DMS 273 (cell line): ENCODE measurements around the gene CLEC2B.
"Not testable (repeated sequence)": the region's sequence is repeated elsewhere in the genome, so short reads cannot be mapped to it uniquely, and the experiment has no call there.

Experiments
- DNase-seq: peaks from one replicate; lab custom pipeline; 2025; ENCODE audit not compliant: unreplicated experiment; lab: John Stamatoyannopoulos, UW

Gene CLEC2B

DNA sequence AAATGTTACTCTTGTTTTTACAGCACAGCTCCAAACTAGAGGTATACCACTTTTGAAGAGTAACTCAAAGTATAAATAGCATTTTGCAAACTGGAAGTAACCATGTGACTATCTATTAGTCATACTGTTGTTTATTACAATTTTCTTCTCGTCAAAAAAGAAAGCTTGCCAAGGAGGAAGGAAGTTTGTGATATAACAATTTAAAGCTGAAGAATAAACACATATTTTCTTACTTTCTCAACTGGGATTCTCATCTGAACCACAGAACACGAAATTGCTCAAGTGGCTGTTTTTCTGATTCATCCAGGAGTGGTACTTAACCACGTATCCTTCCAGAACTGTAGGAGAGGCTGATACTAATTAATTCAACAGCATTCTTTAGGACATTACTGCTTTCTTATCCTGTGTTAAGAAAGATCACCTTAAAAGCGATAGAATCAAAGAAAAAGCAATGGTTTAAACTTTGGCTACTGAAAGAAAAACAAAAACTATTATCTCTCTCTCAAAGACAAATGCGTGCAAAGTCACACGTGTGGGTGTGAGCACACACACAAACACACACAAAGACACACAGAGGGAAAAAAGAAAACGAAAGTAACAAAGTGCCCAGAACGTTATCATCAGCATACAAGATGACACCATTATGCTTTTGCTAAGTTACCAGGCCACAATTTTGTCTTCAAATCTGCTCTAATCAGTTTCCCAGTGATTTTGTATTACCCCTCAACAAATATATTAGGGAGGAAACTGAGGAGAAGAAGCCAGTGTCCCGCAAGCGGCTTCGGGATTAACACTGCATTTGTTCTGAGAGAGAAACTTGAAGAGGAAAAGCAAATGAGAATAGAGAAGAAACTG is at the start of gene CLEC2B:
TSS of gene CLEC2B (minus strand) at position 48 of the 855 bp plus-strand sequence.
- no peak for DNase-seq

DNA sequence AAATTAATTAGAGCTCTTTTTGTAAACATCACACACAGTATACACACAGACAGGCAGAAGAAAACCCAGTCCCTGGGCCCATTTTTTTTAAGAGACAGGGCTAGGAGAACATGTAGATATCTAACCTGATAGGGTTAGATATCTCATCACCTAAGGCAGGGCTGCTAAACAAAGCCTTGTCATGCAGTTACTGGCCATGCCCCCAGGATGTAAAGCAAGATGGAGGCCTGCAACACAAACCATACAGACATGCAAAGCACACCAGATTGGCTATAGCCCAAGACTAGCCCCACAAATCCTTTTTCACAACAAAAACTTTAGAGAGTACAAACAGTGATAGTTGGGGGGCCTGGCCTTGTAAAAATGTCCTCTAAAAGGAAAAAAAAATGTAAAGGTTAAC is 42.6 kb upstream of the CLEC2B start:
- DNase-seq, result no peak

DNA sequence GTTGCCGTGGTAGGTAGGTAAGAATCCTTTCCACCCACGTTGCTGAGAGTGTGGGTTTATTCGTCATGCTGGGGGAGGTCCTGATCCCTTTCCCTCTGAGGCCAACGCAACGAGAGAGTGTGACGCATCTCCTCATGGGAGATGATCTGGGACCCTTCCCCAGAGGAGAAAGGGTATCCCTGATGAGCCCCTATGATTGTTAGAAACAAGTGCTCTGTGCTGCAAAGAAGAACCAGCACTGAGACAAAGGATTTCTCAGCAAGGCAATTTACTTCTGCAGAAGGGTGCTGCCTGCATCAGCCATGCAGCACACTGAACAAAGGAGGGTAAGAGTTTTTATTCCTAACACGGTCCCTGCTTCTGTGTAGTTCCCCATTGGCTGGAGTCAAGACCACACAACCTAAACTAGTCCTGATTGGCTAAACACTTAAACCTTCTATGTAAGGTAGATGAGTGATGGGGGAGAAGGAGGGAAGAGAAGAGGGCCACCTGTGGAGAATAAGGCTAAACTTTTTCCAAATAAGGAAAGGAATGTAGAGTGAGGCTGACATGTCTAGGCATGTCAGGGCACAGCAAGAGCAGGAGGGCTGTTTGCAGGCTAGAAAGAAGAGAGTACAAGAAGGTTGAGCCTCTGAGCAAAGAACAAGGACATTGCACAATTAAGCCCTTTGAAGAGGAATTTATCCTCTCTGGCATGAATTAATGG is 41.7 kb upstream of the CLEC2B start:
- DNase-seq, result no peak

DNA sequence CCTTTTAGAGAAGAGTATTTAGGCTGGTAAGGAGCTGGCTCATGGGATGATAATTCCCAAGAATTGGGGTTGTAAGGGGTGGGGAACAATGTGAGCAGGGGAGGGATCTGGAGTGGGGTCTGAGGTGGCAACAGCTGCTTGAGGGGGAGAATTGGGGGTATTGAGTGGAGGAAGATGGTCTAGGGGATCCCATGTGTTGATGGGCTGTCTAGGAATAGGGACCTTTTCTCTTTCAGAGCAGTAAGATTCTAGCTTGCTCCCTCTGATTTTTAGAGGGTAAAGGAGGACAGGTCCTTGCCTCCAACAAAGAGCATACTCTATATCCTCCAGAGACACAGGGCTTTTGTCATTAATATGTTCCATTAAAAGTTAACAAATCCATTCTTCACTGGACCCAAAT is 40.6 kb upstream of the CLEC2B start:
- no peak for DNase-seq

DNA sequence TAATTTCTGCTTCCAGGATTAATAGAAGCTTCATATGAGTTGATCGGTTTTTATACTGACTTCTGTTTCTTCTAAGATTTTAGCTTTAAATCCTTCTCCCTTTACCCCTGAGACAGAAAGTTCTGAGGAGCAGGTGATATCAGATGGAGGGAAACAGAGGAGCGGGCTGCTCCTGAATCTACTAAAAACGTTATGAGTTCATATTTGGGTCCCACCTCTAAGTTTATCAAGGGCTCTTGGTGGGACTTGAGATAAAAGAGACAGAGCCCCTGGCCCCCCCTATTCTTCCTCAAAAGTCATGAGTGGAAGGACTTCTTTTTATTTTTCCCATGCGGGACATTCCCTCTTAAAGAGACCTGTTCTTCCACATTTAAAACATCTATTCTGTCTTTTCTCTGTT is 39.2 kb upstream of the CLEC2B start:
- DNase-seq, result no peak

DNA sequence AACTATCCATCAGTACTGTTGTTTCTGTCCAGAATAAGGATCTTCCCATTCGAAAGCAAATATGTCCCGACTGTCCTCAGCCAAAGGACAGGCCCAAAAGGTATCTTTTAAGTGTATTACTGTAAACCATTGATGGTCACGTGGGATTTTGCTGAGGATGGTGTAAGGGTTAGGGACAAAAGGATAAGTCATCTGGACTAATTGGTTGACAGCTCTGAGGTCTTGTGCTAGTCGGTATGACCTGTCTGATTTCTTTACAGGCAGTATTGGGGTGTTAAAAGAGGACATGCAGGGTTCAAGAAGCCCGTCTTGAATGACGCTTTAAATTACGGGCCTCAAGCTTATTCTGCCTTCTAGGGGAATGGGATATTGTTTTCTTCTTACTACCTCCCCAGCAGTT is 38.6 kb upstream of the CLEC2B start:
- no peak for DNase-seq

DNA sequence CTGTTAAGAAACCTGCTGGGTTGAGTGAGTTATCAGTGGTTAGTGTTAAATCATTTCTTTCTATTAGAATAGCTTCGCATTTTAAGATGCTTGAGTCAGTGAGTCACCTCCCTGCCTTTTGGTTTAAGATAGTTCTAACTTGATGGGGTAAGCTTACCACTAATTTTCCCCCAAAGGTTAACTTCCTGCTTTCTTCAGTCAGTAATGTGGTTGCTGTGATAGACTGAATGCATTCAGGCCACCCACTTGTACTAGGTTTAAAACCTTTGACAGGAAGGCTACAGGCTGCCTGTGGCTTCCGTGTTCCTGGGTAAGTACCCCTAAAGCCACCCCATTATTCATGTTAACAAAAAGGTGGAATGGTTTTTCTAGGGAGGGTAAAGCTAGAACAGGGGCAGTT is 37.7 kb upstream of the CLEC2B start:
- no peak for DNase-seq

DNA sequence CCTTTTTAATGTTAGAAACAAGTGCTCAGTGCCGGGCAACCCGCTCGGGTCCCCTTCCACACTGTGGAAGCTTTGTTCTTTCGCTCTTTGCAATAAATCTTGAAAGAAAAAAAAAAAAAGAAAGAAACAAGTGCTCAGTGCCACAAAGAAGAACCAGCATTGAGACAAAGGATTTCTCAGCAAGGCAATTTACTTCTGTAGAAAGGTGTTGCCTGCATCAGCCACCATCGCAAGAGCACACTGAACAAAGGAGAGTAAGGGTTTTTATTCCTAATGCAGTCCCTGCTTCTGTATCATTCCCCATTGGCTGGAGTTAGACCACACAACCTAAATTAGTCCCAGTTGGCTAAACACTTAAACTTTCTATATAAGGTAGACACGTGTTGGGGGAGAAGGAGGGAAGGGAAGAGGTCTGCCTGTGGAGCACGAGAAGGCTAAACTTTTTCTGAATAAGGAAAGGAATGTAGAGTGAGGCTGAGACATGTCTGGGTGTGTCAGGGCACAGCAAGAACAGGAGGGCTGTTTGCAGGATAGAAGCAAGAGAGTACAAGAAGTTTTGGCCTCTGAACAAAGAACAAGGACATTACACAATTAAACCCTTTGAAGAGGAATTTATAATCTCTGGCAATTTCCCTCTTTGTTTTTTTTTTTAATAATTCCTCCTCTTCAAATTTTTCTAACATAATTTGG is 33.5 kb upstream of the CLEC2B start:
- no peak for DNase-seq

DNA sequence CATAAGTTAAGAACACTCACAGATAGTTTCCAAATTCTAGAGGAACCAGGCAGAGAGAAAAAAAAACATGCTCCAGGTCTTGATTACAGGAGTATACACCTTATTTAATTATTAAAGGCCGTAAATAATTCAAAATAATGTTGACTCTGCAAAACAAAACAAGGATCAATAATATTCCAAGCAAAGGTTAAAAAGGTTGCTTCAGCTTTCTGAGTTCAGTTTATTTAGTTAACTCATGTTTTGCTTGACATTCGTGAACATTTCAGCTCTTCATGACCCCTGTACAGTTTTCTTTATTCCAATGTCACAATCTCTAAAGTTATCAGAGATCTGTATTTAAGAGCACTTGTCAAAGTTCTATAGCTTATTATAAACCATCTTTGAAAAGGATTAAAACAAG is 31.8 kb upstream of the CLEC2B start:
- DNase-seq, result no peak

DNA sequence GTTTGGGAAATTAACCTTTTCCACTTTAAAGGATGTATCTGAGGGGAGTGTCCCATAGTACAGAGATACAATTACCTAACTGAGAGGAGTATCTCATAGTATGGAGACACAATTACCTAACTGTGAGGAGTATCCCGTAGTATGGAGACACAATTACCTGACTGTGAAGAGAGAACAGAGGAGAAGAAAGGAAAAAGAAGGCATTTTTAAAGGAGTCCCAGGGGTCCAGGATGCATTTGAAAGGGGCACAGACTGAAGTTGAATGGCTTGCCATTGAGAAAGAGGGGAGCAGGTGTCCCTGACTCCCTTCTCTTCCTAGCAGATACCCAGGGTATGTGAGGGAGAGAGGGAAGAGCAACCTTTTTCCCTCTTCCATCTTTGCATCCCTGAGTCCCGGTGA is 30.1 kb upstream of the CLEC2B start:
- no peak for DNase-seq

DNA sequence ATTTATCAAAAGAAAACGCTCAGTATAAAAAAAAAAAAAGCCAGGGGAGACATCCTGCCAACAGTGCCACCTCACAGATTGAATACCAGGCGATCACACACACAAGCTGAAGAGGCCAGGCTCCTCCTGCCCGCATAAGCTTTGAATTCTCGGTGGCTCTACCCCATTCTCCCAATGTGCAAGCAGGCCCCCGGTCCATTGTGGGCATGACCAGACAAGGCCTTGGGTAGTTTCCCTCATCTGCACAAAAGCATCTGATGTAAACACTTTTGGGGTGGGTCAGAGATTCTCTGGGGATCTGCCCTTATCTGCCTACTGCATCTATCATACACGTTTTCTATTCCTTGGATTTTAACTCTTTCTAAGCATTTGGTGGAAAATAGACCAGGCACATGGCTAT is 28.4 kb upstream of the CLEC2B start:
- no peak for DNase-seq

DNA sequence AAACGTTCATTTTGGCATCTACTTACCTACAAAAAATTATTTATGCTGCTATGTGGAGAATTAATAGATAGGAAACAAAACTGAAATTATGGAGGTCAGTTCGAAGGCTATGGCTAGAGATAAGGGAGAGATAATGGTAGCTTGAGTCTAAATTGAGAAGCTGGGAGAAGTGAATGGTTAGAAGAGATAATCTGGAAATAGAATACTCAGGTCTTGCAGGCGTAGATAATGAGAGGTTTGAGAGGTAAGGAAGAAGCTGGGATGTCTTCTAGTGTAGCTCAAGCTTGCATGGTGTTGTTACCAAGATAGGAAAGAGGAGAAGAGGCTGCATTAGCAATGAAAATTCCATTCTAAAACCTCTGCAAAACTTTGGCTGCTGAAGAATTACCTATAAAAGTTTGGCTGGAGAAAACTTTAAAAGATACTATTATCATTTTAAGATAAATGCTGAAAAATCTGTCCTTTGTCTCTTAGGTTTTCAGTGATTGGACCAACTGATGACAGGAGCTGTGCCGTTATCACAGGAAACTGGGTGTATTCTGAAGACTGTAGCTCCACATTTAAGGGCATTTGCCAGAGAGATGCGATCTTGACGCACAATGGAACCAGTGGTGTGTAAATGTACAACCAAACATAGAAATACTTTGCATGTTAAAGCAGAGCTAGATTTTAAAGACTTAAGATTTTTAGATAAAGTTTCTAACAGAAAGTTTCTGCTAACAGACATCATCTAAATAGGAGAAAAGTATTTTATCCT is 26.2 kb upstream of the CLEC2B start:
- no peak for DNase-seq

DNA sequence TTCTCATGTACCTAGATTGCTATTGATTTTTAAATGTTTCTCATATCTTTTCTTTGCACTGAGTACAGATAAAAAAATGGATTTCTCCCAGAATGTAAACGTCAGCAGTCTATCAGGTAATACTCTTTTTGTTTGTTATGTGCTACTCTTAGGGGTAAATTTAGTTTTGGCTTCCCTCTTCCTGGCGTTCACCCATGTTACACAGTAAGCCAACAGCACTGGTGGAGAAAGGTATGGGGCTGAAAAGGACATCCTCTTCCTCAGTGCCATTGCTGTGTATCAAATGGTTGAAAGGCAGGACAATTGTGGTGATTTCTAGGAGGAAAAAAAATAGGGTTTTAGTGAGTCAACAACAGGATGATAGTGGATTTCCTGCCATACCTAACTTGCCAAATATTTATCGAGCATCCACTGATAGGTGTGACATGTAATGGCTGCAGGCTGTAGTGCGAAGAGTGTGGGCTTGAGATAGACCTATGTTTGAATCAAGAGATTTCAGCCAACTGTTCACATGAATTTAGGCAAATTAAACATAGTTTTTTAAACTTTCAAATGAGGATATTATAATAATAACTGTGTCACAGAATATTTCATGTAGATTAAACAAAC is 19.6 kb upstream of the CLEC2B start:
- DNase-seq, result no peak

DNA sequence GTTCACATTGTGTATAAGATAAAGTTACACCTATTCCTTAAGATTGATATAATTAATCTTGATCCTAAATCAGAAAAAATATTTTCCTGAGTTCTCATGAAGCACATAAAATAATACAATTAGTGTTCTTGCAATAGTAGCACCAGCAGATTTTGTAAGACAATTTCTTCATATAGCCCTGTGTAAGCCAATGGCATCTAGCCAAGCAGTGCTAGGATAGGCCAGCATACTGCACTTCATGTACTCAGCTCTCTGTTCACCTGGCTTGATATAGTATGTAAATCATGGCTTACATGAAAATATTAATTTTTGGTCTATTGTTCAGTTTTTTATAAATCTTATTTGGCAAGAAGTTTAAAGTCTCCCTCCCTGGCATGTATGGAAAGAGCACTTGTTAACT is 14.0 kb upstream of the CLEC2B start:
- DNase-seq, result no peak

DNA sequence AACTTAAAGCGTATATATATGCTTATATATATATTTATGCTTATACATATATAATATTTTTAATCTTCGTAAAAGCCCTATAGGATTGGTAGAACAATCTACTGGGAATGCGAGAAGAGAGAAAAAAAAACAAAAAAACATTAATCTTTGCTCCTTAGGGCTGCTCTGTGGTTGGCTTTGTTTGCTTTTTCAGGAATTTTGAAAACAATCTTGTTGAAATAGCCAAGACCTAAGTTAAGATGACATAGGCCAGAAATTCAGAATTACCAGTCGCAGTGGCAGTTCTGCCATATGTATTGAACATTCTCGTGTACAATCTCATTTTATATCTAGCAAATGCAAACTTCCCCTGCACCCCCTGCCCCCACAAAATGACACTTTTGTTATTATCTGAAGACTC is 12.8 kb upstream of the CLEC2B start:
- DNase-seq, result no peak

DNA sequence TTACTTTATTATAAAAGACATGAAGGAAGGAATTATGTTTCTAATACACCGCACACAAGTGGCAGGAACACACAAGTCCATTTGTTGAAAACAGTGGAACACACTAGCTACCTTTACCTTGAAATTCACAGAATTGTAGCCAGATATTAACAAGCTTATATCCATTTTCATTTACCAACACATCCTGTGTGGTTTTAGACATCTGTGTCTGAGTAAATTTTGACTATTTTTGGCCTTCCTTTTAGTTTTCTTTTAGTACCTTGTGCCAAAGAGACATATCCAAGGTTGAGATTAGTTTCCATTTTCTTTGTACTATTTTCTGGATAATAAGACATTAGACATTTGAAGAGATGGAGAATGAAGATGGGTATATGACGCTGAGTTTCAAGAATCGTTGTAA is 12.1 kb upstream of the CLEC2B start, which contains the start of gene KLRF2:
TSS of gene KLRF2 (plus strand) at position 244 of the 400 bp plus-strand sequence. CDS start at position 351, 107 bp downstream.
- DNase-seq, result no peak

DNA sequence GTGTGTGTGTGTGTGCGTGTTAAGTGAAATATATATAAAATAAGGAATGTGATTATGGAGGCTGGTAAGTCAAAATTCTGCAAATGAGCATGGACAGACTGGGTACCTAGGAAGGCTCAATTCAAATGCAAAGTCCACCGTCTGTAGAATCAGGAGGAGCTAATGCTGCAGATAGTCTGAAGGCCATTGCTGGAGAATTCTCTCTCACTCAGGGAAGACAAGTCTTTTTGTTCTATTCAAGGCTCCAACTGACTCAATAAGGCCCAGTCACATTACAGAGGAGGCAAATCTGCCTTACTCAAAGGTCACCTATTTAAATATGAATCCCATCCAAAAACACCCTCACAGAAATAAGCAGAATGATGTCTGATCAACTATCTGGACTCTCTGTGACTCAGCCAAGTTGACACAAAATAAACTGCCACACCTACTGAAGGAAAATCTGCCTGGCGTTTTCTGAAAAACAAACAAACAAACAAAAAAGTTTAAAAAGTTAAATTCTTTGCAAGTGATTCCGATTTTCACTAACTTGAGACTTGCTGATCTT is 11.5 kb upstream of the CLEC2B start:
- DNase-seq, result no peak

DNA sequence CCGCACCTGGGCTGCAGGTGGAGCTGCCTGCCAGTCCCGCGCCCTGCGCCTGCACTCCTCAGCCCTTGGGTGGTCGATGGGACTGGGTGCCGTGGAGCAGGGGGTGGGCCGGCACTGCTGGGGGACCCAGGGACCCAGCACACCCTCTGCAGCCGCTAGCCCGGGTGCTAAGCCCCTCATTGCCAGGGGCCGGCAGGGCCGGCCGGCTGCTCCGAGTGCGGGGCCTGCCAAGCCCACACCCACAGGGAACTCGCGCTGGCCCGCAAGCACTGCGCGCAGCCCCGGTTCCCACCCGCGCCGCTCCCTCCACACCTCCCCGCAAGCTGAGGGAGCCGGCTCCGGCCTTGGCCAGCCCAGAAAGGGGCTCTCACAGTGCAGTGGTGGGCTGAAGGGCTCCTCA is 7.0 kb upstream of the CLEC2B start:
- DNase-seq, result not testable (repeated sequence)

DNA sequence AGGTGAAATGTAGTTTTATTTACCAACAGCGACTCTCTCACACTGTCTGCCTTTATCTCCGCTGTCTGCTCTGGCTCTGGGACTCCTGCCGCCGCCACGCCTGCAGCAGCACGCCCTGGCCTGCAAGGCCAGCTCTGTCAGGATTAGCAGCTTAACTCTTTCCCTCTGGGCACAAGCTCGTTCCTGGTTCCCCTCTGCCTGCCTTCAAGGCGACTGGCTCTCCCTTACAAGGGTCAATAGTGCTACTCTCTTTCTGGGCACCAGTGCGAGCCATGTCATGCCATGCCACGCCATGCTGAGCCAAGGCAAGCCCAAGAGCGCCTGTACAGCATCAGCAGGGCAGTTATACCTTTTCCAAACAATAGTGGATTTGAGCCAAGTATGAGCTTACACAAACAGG is 3.6 kb upstream of the CLEC2B start:
- no peak for DNase-seq

DNA sequence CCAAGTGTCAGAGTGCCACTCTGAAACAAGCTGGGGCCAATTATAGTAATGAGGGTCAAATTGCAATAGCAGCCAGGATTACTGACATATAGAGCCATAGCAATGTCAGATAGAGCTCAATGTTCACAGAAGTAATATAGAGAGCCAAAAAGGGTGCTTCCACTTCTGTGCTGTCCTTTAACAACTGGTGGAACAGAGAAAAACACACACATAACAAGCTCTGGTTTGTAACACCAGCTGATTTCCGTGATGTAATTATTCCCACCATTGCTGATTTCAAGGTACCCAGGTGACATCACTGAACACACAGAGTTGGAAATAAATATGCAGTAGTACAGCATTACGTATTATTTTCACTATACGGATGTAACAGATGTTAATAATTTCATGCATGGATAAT is 3.0 kb upstream of the CLEC2B start:
- no peak for DNase-seq
